ENCODE measurements around the gene GAB3.

DNA sequence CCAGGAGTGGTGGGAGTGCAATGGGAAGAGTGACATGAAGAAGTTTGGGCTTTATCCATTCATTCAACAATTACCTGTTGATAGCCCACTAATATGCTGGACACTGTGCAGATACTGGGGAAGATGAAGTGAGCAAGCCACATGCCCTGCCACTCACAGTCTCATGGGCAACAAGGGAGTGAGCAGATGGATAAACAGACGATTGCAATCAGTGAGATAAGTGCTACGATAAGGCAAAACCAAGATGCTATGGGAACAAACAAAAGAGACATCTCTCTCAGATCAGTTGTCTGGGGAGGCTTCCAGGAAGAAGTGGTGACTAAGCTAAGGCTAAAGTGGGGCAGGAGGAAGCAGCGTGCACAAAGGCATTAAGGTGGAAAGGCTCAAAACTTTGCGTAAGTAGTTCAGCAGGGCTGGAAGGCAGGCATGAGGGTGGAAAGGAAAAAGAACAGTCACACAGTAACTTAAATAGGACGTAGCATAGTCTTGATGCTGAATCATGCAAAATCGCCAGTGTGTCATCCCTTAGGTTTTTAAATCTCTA, 31.7 kb downstream of the GAB3 start:
- no peak for TF ChIP-seq POLR2A (IDR thresholded peaks at IDR 0.05)
- TF ChIP-seq, protein P1, sequence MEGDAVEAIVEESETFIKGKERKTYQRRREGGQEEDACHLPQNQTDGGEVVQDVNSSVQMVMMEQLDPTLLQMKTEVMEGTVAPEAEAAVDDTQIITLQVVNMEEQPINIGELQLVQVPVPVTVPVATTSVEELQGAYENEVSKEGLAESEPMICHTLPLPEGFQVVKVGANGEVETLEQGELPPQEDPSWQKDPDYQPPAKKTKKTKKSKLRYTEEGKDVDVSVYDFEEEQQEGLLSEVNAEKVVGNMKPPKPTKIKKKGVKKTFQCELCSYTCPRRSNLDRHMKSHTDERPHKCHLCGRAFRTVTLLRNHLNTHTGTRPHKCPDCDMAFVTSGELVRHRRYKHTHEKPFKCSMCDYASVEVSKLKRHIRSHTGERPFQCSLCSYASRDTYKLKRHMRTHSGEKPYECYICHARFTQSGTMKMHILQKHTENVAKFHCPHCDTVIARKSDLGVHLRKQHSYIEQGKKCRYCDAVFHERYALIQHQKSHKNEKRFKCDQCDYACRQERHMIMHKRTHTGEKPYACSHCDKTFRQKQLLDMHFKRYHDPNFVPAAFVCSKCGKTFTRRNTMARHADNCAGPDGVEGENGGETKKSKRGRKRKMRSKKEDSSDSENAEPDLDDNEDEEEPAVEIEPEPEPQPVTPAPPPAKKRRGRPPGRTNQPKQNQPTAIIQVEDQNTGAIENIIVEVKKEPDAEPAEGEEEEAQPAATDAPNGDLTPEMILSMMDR (IDR thresholded peaks at IDR 0.05) = no peak

Measured in body of pancreas (tissue), 4 donors.